ENCODE results near the gene MRPL34.

The MRPL34 gene

DNA sequence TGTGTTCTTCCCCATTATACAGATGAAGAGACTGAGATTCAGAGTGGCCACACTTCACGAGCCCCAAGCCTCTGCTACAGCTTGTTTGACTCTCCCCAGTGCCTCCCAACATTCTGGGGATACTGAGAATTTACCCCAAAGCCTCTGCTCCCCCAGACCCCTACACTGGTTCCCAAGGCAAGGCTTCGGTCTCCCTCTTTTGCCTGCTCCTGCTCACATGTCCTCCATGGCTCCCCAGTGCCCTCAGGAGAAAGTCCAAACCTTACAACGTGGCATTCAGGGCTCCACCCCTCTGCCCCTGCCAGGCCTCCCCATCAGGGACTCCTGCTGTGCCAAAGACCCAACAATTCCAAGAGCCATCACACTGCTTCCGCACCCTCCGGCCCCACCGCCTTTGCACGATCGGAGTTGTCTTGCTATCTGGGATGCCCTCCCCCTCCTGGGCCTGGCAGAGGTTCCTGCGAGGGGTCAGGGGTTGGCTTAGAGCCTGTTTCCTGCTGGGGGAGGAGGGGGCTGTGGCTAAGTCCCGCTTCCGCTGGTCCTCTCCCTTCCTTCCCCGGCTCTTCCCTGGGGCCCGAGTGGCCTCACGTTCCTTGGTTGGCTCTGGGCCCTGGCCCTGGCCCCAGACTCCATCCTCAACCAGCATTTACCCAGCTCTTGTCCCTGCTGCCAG, 47.1 kb downstream of the MRPL34 start:
- Mint-ChIP-seq H3K36me3 (ENCODE audit: low read depth) (no peaks in the 10 kb centered on the region), H3K9me3 (no peaks in the 10 kb centered on the region), H3K27me3 (peaks cover 17% of the 10 kb centered on the region), H3K4me3 (no peak overlapping the region), H3K4me1 (no peaks in the 10 kb centered on the region), H3K27ac (no peak overlapping the region)
- ATAC-seq = no peak
- no peak for DNase-seq

DNA sequence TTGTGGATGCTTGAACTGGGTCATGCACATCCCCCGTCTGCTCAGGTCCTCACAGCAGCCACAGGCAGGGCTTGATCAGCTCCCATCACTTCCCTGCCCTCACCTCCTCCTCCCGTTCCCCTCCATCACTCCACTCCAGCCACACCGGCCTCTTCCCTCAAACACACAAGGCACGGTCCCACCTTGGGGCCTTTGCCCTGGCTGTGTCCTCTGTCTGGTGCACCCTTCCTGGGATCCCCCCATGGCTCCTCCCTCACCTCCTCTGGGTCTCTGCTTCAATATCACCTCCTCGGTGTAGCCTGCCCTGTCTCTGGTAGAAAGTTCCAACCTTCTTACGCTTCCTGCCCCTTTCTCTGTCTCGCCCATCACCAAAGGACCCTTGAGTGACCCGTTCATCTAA, 47.7 kb downstream of the MRPL34 start:
- Mint-ChIP-seq H3K4me1 (no peaks in the 10 kb centered on the region), H3K27ac (no peak overlapping the region), H3K36me3 (ENCODE audit: low read depth) (no peaks in the 10 kb centered on the region), H3K27me3 (peaks cover 15% of the 10 kb centered on the region), H3K4me3 (no peak overlapping the region), H3K9me3 (no peaks in the 10 kb centered on the region)
- ATAC-seq (no peak), DNase-seq (no peak)

All from activated naive CD8-positive, alpha-beta T cell treated with anti-CD3 and anti-CD28 coated beads, Interleukin-2, amount 50 U/mL, for 24 hours (primary cell).